GM11168 (cell line): ENCODE measurements around the gene PSMA5.
"Not testable (repeated sequence)": the region's sequence is repeated elsewhere in the genome, so short reads cannot be mapped to it uniquely, and the experiment has no call there.

Source experiments
- in situ Hi-C: fragments of 300-500 bp; cut with MboI; formaldehyde crosslinking; loops from one replicate; pipeline ENCODE4 v1.12.0; 2022; ENCODE audit warnings: low sequenced_read_pairs; ENCODE audit not compliant: unreplicated experiment

PSMA5 gene

GRCh38 chr1:109426281-109427170 is at the start of gene PSMA5:
Gene PSMA5, minus strand, starts transcription at chr1:109426448. Its CDS starts 118 bp downstream, at chr1:109426330.
- in situ Hi-C loops, result no loop called here

DNA sequence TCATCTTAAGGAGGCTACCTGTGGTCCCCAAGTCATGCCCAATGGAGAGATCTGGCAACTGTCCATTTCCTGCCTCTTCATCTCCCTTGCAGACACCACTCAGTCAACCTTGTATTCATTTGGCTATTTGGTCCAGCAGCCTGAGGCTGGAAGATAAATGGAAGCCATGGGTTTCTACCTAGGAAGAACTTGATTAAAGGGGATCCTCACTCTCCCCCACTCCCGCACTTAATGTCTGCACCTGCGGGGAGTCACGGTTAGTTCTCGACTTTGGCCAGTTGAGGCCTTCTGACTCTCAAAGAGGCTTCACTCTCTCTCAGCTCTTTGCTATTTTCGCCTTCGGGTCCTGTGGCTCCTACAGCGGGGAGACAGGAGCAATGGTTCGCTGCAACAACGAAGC is 49.0 kb upstream of the PSMA5 start:
- in situ Hi-C loops, result no loop called here

DNA sequence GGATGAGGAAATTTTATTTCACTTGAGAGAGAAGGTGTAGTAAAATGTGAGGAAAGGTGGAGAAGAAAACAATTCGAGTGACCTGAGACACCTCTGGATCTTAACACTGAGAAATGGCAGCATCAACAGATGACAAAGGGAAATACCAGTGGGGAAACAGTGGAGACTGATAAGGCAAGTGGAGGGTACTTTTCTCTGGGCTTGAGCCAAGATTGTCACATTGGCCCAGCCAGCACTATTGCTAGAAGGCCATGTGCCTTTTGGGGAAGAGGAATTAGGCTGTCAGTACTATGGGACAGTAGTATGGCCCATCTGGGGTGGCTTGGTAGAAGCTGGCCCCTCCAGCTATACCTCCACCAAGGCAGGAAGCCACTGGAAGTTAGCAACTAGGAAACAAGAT is 48.4 kb upstream of the PSMA5 start:
- in situ Hi-C loops, result no loop called here

DNA sequence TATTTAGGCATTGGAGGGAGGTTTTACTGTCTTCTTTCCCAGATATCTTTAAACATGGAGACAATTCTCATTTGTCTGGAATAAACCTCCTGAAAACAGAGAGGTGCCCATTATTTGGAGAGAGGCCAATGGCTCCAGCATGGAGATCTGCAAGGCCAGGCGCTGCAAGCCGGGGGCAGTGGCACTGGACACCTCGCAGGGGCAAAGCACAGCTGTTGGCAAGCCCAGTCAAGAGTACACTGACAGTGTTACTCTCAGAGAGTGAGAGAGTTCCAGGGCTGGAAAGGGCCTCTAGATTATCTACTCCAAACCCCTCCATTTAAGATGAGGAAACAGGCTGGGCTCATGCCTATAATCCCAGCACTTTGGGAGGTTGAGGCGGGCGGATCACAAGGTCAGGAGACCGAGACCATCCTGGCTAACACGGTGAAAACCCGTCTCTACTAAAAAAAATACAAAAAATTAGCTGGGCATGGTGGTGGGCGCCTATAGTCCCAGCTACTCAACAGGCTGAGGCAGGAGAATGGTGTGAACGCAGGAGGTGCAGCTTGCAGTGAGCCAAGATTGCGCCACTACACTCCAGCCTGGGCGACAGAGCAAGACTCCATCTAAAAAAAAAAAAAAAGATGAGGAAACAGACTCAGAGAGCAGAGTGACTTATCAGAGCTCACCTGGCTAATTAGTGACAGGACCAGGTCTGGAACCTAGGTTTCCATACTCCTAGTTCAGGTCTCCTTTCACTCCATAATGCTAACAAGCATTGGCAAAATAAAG is 47.2 kb upstream of the PSMA5 start:
- in situ Hi-C loops, result not testable (repeated sequence)

GRCh38 chr1:109472779-109473178 is 46.5 kb upstream of the PSMA5 start:
- in situ Hi-C loops, result no loop called here

- in situ Hi-C loops, result no loop called here
These were observed 44.0 kb upstream of the PSMA5 start for GRCh38 chr1:109470245-109470644.

DNA sequence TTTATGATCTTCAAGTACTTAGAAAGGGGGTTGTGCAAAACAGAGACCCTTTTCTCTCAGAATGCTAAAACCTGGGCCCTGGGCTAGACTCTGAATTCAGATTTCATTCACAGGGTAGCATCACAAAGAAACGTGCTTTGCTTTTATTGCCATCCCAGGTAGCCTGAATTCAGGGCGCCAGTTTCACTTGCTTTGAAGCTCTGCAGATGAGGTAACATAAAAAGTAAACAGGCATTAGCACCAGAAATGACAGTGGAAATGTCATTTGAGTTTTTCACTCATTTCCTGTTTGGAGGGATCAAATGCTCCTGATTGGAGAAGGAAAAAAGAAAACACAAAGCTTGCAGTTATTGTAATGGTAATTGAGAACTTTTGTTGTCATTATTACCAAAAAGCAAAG is 42.7 kb upstream of the PSMA5 start:
- in situ Hi-C loops, result no loop called here

DNA sequence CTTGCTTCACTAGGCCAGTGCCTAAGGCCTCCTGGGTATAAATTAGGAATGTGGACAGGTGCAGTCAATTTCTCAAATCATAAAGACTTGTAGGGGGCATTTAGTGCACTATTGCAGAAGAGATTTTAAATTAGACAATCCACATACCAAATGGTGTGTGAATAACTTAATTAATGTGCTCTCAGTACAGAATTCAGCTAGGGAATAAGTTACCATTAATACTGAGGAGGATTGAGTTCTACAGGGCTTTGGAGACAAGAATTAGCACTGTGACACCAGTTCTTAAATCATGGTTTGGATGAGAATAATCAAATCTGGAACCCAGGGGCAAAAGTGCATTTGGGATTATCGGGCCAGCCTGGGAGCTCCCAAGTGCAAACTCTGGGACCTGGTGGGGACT is 41.8 kb upstream of the PSMA5 start:
- in situ Hi-C loops, result no loop called here

- in situ Hi-C loops, result no loop called here
These were observed 41.1 kb upstream of the PSMA5 start for GRCh38 chr1:109467301-109467777.

- in situ Hi-C loops, result no loop called here
These were observed 40.4 kb upstream of the PSMA5 start, which contains the start of gene SYPL2 for GRCh38 chr1:109466452-109467300. Gene SYPL2, plus strand, starts transcription at chr1:109466546. Its CDS starts 298 bp downstream, at chr1:109466844.

DNA sequence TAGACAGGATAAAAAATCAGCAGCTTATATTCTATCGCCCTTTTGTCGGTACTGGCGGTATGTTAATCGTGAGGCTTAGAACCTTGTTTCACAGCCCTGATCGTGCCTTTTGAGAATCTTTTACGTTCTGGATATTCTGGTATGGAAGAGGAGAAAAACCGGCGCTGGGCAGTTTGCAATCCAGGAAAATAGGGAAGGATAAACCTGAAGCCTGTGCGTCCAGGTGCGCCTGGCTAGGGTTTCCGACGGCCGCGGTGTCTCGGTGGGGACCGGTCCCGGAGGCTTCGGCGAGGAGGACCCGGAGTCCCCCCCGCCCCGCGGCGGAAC is 39.8 kb upstream of the PSMA5 start:
- in situ Hi-C loops, result no loop called here

DNA sequence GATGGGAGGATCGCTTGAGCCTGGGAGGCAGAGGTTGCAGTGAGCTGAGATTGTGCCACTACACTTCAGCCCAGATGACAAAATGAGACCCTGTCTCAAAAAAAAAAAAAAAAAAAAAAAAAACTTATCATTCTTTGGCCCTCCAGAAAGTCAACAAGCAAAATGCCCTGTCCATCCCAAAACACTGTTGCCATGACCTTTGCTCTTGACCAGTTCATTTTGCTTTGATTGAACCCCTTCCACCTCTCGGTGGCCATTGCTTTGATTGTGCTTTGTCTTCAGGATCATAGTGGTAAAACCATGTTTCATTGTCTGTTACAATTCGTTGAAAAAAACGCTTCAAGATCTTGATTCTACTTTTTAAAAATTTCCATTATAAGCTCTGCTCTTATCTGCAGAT is 31.6 kb upstream of the PSMA5 start:
- in situ Hi-C loops, result no loop called here

- in situ Hi-C loops, result no loop called here
These were observed 28.4 kb upstream of the PSMA5 start for GRCh38 chr1:109454497-109455133.

- in situ Hi-C loops, result no loop called here
These were observed 21.3 kb upstream of the PSMA5 start for GRCh38 chr1:109447524-109447923.

DNA sequence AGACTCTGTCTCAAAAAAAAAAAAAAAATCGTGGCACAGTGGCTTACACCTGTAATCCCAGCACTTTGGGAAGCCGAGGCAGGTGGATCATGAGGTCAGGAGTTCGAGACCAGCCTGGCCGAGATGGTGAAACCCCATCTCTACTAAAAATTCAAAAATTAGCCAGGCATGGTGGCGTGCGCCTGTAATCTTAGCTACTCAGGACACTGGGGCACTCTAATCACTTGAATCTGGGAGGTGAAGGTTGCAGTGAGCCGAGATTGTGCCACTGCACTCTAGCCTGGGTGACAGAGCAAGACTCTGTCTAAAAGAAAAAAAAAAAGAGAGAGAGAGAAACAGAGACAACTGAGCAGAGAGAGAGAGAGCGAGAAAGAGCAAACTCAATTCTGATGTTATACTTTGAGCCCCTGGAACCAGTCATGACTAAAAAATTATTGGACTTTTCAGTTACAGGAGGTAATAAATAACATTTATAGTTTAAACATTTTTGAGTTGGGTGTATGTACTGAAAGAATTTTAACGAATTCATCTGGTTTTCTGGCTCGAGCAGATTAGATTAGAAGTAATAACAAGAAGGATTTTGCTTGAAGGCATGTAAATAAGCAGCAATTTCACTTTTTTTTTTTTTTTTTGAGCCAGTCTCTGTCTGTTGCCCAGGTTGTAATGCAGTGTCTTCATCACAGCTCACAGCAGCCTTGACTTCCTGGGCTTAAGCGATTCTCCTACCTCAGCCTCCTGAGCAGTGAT is 19.9 kb upstream of the PSMA5 start:
- in situ Hi-C loops, result not testable (repeated sequence)

DNA sequence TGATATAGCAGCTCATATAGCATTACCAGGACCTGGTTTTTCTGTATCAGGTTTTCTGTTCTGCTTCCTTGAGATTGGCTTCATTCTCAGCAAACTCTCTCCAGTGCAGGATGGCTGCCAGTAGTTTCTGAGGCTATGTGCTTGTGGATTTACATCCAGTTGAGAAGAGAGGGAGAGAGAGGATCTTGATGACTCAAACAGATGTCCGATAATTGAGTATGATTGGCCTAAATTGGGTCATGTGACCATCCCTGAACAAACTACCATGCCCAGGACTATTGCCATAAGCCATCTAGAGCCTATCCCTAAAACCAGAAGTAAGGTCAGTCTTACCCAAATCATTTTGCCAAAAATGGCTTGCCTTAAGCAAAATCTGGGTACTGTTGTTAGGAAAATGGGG is 18.1 kb upstream of the PSMA5 start:
- in situ Hi-C loops, result no loop called here

- in situ Hi-C loops, result no loop called here
These were observed 17.2 kb upstream of the PSMA5 start for GRCh38 chr1:109443476-109443875.

GRCh38 chr1:109441069-109441468 is 14.8 kb upstream of the PSMA5 start:
- in situ Hi-C loops, result no loop called here

GRCh38 chr1:109438798-109439297 is 12.6 kb upstream of the PSMA5 start:
- in situ Hi-C loops, result no loop called here
